GM21423 (cell line): ENCODE data around the gene CARMIL1.

Experiments used
- ATAC-seq: cut with Tn5 transposase; IDR thresholded peaks from one replicate; pipeline ENCODE4 v1.9.1; 2021; ENCODE audit warnings: mild to moderate bottlenecking, moderate library complexity; ENCODE audit not compliant: unreplicated experiment

The CARMIL1 gene

DNA sequence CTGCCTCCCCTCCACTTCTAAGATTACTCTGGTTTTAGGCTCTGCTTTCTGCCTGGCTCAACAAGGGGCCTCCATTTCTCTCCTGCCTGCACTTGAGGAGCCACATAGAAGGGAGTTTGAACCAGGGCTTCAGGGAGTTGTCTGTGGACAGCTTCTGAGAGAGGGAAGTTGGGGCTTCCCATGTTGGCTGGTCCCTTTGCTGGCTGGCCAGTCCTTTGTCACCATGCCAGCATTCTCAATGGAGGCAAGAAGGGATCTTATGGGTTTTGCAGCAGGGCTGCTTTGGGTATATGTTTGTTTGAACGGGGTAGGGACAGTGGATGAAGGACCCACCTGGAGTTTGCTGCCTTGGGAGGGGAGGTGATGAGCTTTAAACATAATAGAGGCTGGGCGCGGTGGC, 124.9 kb downstream of the CARMIL1 start:
- no peak for ATAC-seq

DNA sequence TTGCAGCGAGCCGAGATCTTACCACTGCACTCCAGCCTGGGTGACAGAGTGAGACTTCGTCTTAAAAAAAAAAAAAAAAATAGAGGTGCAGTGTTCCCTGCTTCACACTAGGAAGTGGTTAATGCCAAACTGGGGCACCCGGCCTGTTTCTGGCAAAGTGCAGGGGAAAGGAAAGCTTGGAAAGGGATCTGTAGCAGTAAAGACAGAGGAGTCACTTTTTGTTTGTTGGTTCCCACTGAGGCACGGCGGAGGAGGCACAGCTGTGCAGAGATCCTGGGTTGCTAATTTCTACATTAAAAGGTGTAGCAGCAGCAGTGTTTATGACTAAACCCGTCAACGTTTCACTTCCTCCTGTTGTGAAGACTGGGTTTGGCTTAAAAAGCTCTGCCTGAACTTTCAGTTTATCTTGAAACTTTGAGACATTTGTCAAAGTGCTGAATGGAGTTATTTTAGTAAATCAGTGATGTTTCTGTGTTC, 125.6 kb downstream of the CARMIL1 start:
- peak; percentile 82 for ATAC-seq

GRCh38 chr6:25405442-25405841, 126.3 kb downstream of the CARMIL1 start:
- ATAC-seq = peak; percentile 31

GRCh38 chr6:25407431-25407830, 128.3 kb downstream of the CARMIL1 start:
- no peak for ATAC-seq

DNA sequence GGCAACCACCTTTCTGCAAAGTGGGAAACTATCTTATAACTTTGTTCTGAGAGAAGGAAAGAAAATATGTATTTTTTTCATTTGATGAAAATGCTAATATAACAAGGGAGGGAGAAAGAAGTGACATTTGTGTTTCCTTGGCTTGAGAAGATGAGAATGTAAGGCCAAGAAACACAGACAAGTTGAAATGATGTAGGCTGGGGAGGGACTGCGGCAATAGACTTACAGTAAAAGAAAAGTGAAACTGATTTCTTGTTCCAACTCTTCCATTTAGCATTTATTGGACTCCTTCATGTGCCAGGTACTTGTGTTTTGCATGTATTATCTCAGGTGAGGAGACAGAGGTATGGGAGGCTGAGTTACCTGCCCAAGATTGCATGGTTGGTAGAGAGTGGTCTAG, 130.9 kb downstream of the CARMIL1 start:
- no peak for ATAC-seq

DNA sequence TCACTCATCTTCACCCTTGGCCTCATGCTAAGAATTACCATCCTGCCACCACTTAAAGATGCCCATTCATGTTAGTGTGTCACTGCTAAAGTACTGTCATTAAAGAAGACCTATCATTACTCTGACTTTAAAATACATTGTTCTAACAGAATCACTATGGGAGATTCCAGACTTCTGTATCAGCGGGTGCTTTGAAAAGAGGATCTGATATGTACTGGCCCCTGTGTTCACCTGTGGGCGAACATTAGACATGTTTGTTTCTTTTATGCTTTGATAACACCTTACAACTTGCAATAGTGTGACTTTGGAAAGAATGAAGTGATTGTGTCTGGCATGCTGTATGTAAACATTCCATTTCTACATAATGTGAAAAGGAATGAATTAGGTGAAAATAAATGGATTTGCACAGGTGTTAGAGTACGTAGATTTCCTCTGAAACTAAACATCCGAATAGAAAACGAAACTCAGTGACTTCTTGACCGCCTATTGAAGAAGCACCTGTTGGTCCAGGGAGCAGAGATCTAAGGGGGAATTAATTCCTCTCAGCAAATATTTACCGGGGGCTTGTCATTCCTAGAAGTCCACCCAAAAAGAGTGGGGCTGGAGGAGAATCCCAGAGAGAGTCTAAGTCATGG, 132.3 kb downstream of the CARMIL1 start:
- ATAC-seq = peak; percentile 35

GRCh38 chr6:25413207-25413905, 134.2 kb downstream of the CARMIL1 start:
- no peak for ATAC-seq

GRCh38 chr6:25414168-25414567, 135.0 kb downstream of the CARMIL1 start:
- no peak for ATAC-seq

DNA sequence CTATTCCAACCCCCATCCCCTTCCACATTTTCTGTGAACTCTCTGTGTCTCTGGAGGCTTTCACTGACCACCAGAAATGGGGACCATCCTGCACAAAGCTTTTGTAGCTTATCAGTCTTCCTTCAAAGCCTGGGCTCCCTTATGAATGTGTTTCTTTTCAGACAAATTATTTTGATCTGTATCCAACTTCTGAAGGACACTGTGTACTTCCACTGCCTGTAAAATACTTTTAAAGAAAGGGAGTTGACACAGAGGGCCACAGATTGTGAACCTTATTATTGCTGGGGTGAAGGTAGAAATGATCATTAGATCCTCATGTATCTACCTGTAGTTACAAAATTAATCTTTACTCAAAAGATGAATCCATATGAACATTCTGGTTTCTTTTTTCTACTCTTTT, 135.6 kb downstream of the CARMIL1 start:
- no peak for ATAC-seq

DNA sequence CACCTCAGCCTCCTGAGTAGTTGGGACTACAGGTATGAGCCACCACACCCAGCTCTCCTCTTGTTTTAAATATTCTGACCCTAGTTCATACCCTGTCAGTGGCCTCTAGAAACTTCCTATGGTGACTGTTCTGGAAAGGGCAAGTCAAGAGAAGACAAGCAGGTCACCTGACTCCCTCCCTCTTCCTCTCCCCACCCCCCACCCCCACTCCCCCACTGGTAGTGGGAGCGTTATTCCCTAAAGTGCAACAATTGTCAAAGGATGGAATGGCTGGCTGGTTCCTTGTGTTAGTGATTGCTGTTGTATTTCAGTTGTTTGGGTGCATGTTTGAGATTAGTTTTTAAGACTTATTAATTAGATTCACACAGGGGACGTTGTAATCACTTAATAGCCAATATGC, 136.1 kb downstream of the CARMIL1 start:
- ATAC-seq = no peak

DNA sequence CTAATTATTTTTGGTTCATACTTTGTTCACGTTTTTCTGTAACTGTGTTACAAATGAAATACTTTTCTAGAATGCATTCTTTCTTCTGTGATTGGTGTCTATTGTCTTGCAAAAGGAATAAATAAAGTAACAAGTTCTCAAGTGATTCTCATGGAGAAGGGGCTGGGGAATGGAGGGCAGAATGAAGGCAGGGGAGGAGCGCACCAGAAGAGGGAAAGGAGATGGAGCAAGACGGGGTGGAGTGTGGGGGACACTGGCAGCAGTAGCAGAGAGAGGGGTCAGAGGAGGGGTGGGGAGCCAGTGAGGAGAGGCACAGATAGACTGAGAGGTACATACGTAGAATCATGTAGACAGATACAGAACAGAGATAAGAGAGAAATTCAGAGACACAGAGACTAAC, 136.5 kb downstream of the CARMIL1 start:
- ATAC-seq = no peak

- ATAC-seq = no peak
Measured at GRCh38 chr6:25417046-25417605, 138.0 kb downstream of the CARMIL1 start.

DNA sequence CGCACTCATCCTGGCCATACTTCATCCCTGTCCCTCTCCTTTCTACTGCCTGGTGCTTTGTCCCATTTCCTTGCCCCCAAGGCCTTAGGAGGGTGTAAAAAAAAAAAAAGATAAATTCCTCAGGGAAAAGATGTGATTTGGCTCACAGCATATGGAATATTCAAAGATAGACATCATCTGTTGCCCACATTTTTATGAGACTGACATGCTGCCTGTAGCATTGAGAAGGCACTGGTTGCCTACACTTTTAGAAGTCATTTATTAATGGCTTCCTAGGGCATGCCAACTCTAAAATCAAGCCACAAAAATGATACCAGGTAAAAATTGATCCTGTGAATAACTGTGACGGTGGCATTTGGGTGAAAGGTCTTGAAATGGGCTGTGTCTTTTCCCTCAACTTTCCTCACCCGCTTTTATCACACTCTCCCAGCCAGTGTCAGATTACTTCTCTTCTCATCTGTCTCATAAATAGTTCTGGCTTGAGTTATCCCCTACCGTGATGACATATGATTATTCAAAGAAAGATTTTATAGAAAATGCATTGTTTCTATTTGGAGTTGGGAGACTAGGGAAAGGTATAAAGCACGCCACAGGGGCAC, 139.4 kb downstream of the CARMIL1 start:
- ATAC-seq = no peak

- ATAC-seq = no peak
Measured at GRCh38 chr6:25419879-25420278, 140.7 kb downstream of the CARMIL1 start.

GRCh38 chr6:25423358-25423757, 144.2 kb downstream of the CARMIL1 start:
- no peak for ATAC-seq

DNA sequence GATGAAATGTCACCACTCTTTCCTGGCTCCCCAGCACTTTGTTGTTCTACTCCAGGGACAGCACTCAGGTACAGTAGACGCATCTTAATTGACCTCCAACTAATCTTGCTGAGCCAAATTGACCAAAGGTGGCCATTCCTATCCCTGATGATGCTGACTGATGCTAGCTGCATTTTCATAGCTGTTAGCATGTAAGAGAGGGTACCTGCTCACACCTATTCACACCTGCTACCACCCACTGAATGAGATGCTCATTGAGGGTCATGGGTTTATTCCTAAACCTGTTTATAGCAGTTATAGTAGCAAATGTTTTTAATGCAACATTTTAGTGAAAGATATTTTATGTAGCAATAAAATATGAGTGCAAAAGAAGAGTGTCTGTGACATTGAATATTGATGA, 145.1 kb downstream of the CARMIL1 start:
- no peak for ATAC-seq

DNA sequence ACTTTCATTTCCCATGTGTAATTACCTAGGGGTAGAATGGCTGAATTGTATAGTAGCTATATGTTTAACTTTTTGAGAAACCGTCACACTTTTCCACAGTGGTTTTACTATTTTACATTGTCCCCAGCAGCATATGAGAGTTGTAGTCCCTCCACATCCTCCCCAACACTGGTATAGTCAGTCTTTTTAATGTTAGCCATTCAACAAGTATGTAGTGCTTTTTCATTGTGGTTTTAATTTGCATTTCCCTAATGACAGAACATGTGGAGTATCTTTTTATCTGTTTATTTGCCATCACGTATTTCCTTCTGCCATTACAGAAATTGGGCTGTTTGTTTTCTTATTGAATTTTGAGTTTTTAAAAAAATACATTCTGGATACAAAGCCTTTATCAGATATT, 148.4 kb downstream of the CARMIL1 start:
- ATAC-seq = no peak

- no peak for ATAC-seq
Measured at GRCh38 chr6:25428758-25429317, 149.7 kb downstream of the CARMIL1 start.

DNA sequence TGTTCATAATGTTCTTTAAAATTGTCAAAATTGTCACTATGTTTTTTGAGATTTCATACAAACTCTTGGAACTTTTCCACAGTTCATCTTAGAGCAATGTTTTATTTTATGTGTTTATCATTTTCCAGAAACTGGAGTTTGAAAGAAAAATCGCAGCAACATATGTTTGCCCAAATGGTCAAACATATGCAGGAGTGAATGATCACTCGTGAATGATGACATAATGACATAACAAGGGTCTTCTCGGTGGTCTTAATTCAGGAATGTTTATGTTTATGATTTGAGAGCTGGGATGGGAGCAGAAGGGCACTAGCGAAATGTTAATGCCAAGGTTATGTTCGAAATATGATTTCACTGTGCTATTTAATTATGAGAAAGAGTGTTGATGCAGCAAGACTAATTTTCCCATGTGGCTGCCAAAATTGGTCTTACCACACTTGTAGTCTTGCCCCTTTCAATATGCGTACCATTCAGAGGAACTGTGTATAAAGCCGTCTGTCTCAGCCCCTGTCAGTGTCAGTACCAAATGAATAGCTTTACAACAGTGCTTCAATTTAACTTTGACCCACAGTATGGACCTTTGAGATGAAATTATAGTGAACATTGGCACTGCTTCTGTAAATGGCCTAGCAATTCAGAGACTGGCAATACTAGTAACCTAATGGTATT, 152.3 kb downstream of the CARMIL1 start:
- no peak for ATAC-seq

DNA sequence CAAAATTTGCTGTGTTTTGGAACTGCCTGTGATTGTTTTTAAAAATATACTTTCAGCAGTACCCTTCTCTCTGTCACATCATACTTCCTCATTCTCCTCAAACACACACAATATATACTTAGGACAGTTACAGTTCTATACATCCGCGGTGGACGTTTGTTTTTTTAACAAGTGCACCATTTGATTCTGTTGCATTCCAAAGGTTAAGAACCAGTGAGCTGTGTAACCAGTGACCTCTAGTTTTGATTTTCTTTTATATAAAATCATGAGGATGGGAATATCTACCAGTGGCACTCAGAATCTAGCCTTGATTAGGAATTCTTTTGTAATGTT, 152.8 kb downstream of the CARMIL1 start:
- no peak for ATAC-seq

DNA sequence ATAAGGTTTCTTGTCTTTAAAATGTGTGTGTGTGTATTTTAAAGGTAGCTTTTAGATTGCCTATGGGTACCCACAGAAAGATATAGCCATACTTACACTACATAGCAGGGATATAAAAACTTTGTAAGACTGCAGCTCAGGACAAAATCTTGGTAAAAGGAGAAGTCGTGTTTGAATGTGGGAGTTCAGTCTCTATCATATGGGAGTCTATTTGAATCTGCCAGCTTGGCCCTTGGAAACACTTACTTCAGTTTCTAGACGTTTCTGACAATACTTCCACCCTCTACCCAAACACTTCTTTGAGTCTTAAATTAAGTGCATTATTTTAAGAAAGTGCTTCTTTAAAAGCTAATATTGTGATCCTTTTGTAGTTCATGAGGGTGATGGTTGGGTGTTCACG, 155.7 kb downstream of the CARMIL1 start:
- no peak for ATAC-seq
